IMR-90 (cell line): ENCODE measurements around the gene CSNK1G2. TPM values are rescaled to one million over a fixed set of nuclear protein-coding genes. Genes with fewer than 3 reads are reported as not detected.
A peak's percentile ranks its signal among the peaks of the same experiment; 100 is the strongest.

ENCODE experiments used
- ATAC-seq: fragments of 200-7000 bp; cut with Tn5 transposase; 2 replicates; pipeline ENCODE4 v1.9.1; 2020; ENCODE audit warnings: low read depth, mild to moderate bottlenecking, moderate library complexity
- BruUV-seq: library from RNA; stranded (reverse); fragments of 400-500 nt; replicated peaks from 2 replicates; lab custom pipeline; 2021; lab: Mats Ljungman, UMichigan
- CTCF ChIA-PET: fragments of 300-600 bp; formaldehyde crosslinking; extraction: SDS; loops from one replicate; lab custom pipeline; 2021; ENCODE audit warnings: antibody characterized with exemption; lab: Yijun Ruan, JAX
- POLR2A ChIA-PET: fragments of 300-600 bp; sonication (Branson Sonifier 250); formaldehyde crosslinking; loops from one replicate; lab custom pipeline; 2022; ENCODE audit warnings: antibody characterized with exemption; ENCODE audit not compliant: unreplicated experiment; lab: Charles Lee
- DNase-seq: peaks from one replicate; pipeline ENCODE4 v3.0.0; 2013
- H2AFZ ChIP-seq: replicated peaks from 2 replicates; pipeline ENCODE3; 2013; ENCODE audit warnings: low read length, mild to moderate bottlenecking; ENCODE audit not compliant: poor library complexity
- H2AK5ac ChIP-seq: 2 replicates; pipeline ENCODE4 v1.6.1; 2013; ENCODE audit warnings: low read depth, low read length, inconsistent platforms
- H2AK9ac ChIP-seq: replicated peaks from 2 replicates; pipeline ENCODE3; 2013; ENCODE audit warnings: mild to moderate bottlenecking, low read depth, low read length, moderate library complexity; ENCODE audit not compliant: poor library complexity
- H2BK120ac ChIP-seq: 2 replicates; pipeline ENCODE4 v1.6.1; 2013; ENCODE audit warnings: low read depth, low read length, inconsistent platforms
- H2BK15ac ChIP-seq: 3 replicates; pipeline ENCODE4 v1.6.1; 2013; ENCODE audit warnings: low read depth, low read length, inconsistent platforms
- H2BK20ac ChIP-seq: 2 replicates; pipeline ENCODE4 v1.6.1; 2013; ENCODE audit warnings: low read depth, mild to moderate bottlenecking, inconsistent platforms, low read length, moderate library complexity
- H2BK5ac ChIP-seq: 2 replicates; pipeline ENCODE4 v1.6.1; 2013; ENCODE audit warnings: mild to moderate bottlenecking, low read depth, low read length, inconsistent platforms; ENCODE audit not compliant: poor library complexity, severe bottlenecking
- H3K14ac ChIP-seq: replicated peaks from 2 replicates; pipeline ENCODE4 v1.6.1; 2013; ENCODE audit warnings: low read depth, low read length, inconsistent platforms
- H3K18ac ChIP-seq: 2 replicates; pipeline ENCODE4 v1.6.1; 2013; ENCODE audit warnings: low read depth, low read length, control low read depth
- H3K23ac ChIP-seq: 2 replicates; pipeline ENCODE4 v1.6.1; 2013; ENCODE audit warnings: low read depth, low read length, inconsistent platforms
- H3K27ac ChIP-seq: 2 replicates; pipeline ENCODE4 v1.5.1; 2013; ENCODE audit warnings: mild to moderate bottlenecking, control low read depth, low read length; ENCODE audit not compliant: insufficient read depth
- H3K27me3 ChIP-seq: 2 replicates; pipeline ENCODE4 v1.6.1; 2013; ENCODE audit warnings: low read length; ENCODE audit not compliant: control insufficient read depth, insufficient read depth
- H3K36me3 ChIP-seq: 2 replicates; pipeline ENCODE4 v1.6.1; 2013; ENCODE audit warnings: low read length, mixed read lengths; ENCODE audit not compliant: control insufficient read depth, insufficient read depth
- H3K4ac ChIP-seq: 2 replicates; pipeline ENCODE4 v1.6.1; 2013; ENCODE audit warnings: low read depth, low read length, inconsistent platforms
- H3K4me1 ChIP-seq: 2 replicates; pipeline ENCODE4 v1.6.1; 2013; ENCODE audit warnings: low read length, mixed read lengths; ENCODE audit not compliant: control insufficient read depth, insufficient read depth
- H3K4me2 ChIP-seq: 2 replicates; pipeline ENCODE4 v1.6.1; 2013; ENCODE audit warnings: low read depth, mild to moderate bottlenecking, control low read depth, low read length, moderate library complexity
- H3K4me3 ChIP-seq: 2 replicates; pipeline ENCODE4 v1.5.1; 2013; ENCODE audit warnings: low read depth, mild to moderate bottlenecking, control low read depth, low read length, moderate library complexity; ENCODE audit not compliant: insufficient read depth
- H3K56ac ChIP-seq: 2 replicates; pipeline ENCODE4 v1.6.1; 2013; ENCODE audit warnings: low read length, inconsistent platforms; ENCODE audit not compliant: insufficient read depth; ENCODE audit errors: extremely low read depth
- H3K79me1 ChIP-seq, 2 experiments: 2 replicates each; pipeline ENCODE4 v1.6.1; 2013; ENCODE audit warnings: low read length in 2 of 2, inconsistent platforms in 1 of 2, low read depth in 1 of 2
- H3K9ac ChIP-seq: 2 replicates; pipeline ENCODE4 v1.6.1; 2013; ENCODE audit warnings: low read depth, low read length, control low read depth
- H3K9me1 ChIP-seq: 2 replicates; pipeline ENCODE4 v1.6.1; 2013; ENCODE audit warnings: low read length, inconsistent platforms; ENCODE audit not compliant: insufficient read depth
- H3K9me3 ChIP-seq: 2 replicates; pipeline ENCODE4 v1.6.1; 2013; ENCODE audit warnings: low read length; ENCODE audit not compliant: control insufficient read depth, insufficient read depth
- H4K20me1 ChIP-seq: 2 replicates; pipeline ENCODE4 v1.6.1; 2013; ENCODE audit warnings: low read length, inconsistent platforms; ENCODE audit not compliant: insufficient read depth
- H4K5ac ChIP-seq: 2 replicates; pipeline ENCODE4 v1.6.1; 2013; ENCODE audit warnings: mild to moderate bottlenecking, low read depth, low read length, control low read depth
- H4K8ac ChIP-seq, 2 experiments: 2 replicates each; pipeline ENCODE4 v1.6.1; 2013; ENCODE audit warnings: low read depth in 2 of 2, low read length in 2 of 2, control low read depth in 1 of 2, inconsistent platforms in 1 of 2
- H4K91ac ChIP-seq: 2 replicates; pipeline ENCODE4 v1.6.1; 2013; ENCODE audit warnings: low read depth, low read length, inconsistent platforms; ENCODE audit not compliant: insufficient read depth
- MAFK ChIP-seq: IDR thresholded peaks from 2 replicates; pipeline ENCODE4 v1.6.1; 2012; ENCODE audit warnings: low read depth, low read length, improper control_type of control experiment
- SMC3 ChIP-seq: fragments of 150-350 bp; IDR thresholded peaks from 2 replicates; pipeline ENCODE4 v1.6.1; 2016; ENCODE audit warnings: low read depth, mild to moderate bottlenecking, antibody characterized with exemption, low read length, moderate library complexity
- WGBS, 2 experiments: methylation state at CpG; one replicate each; pipeline versions ENCODE4 v1.1.5 to v1.1.7; 2013; ENCODE audit warnings: missing lambda C conversion rate in 2 of 2; ENCODE audit not compliant: insufficient read length in 1 of 2; ENCODE audit errors: extremely low coverage in 2 of 2; 5-methylcytosine and 5-hydroxymethylcytosine counted together
- dilution Hi-C: fragments of 300-500 bp; cut with HindIII; formaldehyde crosslinking; loops from one replicate; pipeline ENCODE4 v1.14.3; 2018; ENCODE audit warnings: low sequenced_read_pairs; ENCODE audit not compliant: unreplicated experiment
- in situ Hi-C: fragments of 300-500 bp; cut with MboI; formaldehyde crosslinking; loops from 3 replicates; pipeline ENCODE4 v1.14.3; 2019; ENCODE audit warnings: low sequenced_read_pairs, inconsistent platforms, mixed read lengths
- intact Hi-C: fragments of 100-400 bp; cut with micrococcal nuclease; formaldehyde crosslinking; loops from 2 replicates; pipeline ENCODE4 v1.10.0; 2022
- polyA plus RNA-seq, 3 experiments: library from polyadenylated mRNA; depleted of rRNA; stranded (reverse); fragments of >200 nt; gene quantifications; 2 replicates each; pipeline ENCODE4 v1.2.3, GENCODE V29; 2012; ENCODE audit warnings: low replicate concordance in 1 of 3
- total RNA-seq: library from RNA; depleted of rRNA; stranded (reverse); fragments of >200 nt; gene quantifications from 2 replicates; pipeline ENCODE4 v1.2.3, GENCODE V29; 2012
- TF ChIP-seq, protein P1 (sequence below): conservative IDR thresholded peaks from 2 replicates; pipeline ENCODE4 v1.5.1; 2012; ENCODE audit warnings: mild to moderate bottlenecking, low read depth, low read length, improper control_type of control experiment

CSNK1G2 gene
- total and polyA plus RNA-seq, 2 of the 4 experiments (the other 2 are of a cell fraction): 38.0 to 96.3 TPM

DNA sequence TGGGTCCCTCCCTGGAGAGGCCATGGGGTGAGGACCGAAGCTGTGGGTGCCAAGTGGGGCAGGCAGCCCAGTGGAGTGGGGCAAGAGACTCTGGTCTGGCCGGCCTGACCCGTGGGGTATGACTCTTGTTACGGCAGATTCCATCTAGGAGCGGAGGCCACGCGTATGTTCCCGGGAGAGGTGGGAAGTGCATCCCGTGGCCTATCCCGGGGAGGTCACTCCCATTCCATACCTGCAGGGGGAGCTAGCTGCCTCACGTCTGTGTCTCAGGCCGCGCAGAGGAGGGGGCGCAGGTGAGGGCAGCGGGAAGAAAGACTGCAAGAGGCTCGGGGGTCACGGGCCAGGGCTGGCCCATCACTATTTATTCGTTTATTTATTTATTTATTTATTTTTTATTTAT, 4.9 kb downstream of the CSNK1G2 start:
- Histone ChIP-seq H3K4me3 (no peak overlapping the region), H3K4me1 (peaks cover 8% of the 10 kb centered on the region), H3K27ac (no peak overlapping the region), H3K9ac (no peak overlapping the region), H3K14ac (no peak overlapping the region), H3K4ac (no peak overlapping the region), H2BK15ac (no peak overlapping the region), H3K36me3 (peaks cover 7% of the 10 kb centered on the region; the same call in 1 of the 2 replicates), H2BK5ac (no peak overlapping the region), H2BK120ac (no peak overlapping the region), H2AFZ (no peak overlapping the region), H4K8ac (no peak overlapping the region), H4K20me1 (peaks cover 82% of the 10 kb centered on the region), H3K23ac (no peak overlapping the region), H3K9me1 (no peaks in the 10 kb centered on the region), H3K79me1 (peaks cover under 1 to 65% of the 10 kb centered on the region in 2 experiments; a peak in 2 of 4 replicates), H3K4me2 (no peak overlapping the region), H2BK20ac (no peak overlapping the region), H3K27me3 (no peaks in the 10 kb centered on the region), H4K91ac (no peak overlapping the region), H2AK9ac (no peak overlapping the region), H3K9me3 (no peaks in the 10 kb centered on the region), H3K18ac (no peak overlapping the region), H3K56ac (no peak overlapping the region), H2AK5ac (no peak overlapping the region), H4K5ac (no peak overlapping the region)
- in situ Hi-C loops: no loop called here
- no peak for DNase-seq
- ATAC-seq: no peak
- 100% methylated on average over 3 of the region's 18 CpGs; no CpG with 5 or more reads in 1 of the 2 experiments for WGBS, 2 experiments
- CTCF ChIA-PET: no interaction called here
- TF ChIP-seq MAFK (no peak), SMC3 (0 out of 2 replicates have a peak, but pooled peaks have one; percentile 4)
- TF ChIP-seq, protein P1, sequence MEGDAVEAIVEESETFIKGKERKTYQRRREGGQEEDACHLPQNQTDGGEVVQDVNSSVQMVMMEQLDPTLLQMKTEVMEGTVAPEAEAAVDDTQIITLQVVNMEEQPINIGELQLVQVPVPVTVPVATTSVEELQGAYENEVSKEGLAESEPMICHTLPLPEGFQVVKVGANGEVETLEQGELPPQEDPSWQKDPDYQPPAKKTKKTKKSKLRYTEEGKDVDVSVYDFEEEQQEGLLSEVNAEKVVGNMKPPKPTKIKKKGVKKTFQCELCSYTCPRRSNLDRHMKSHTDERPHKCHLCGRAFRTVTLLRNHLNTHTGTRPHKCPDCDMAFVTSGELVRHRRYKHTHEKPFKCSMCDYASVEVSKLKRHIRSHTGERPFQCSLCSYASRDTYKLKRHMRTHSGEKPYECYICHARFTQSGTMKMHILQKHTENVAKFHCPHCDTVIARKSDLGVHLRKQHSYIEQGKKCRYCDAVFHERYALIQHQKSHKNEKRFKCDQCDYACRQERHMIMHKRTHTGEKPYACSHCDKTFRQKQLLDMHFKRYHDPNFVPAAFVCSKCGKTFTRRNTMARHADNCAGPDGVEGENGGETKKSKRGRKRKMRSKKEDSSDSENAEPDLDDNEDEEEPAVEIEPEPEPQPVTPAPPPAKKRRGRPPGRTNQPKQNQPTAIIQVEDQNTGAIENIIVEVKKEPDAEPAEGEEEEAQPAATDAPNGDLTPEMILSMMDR: peak; percentile 43
- no TSS peak for BruUV-seq
- POLR2A ChIA-PET: no interaction called here
- intact Hi-C loops: no loop called here
- dilution Hi-C loops: no loop called here
